ENCODE data around the gene NDUFA3. TPM values are rescaled to one million over a fixed set of nuclear protein-coding genes. Genes with fewer than 3 reads are reported as not detected.
A peak's percentile ranks its signal among the peaks of the same experiment; 100 is the strongest.
"Not testable (repeated sequence)": the region's sequence is repeated elsewhere in the genome, so short reads cannot be mapped to it uniquely, and the experiment has no call there.

Gene NDUFA3
- 10 to 100 TPM; 39.4 to 70.1 TPM for total RNA-seq

- ATAC-seq (replicated peaks), result peak; percentile 100
- Mint-ChIP-seq H3K27me3 (no peaks in the 10 kb centered on the region), H3K27ac (peak within 1 kb of the TSS; percentile 85), H3K4me3 (peak within 1 kb of the TSS; percentile 81), H3K36me3 (ENCODE audit: low read depth) (peaks cover 25% of the 10 kb centered on the region), H3K4me1 (peaks cover 6% of the 10 kb centered on the region), H3K9me3 (no peaks in the 10 kb centered on the region)
Measured at GRCh38 chr19:54102421-54103169, at the start of gene NDUFA3. Gene NDUFA3, plus strand, starts transcription at chr19:54102855. Its CDS starts 24 bp downstream, at chr19:54102879.

GRCh38 chr19:54062643-54063042, 40.0 kb upstream of the NDUFA3 start:
- H3K4me1 Mint-ChIP-seq, result no peaks in the 10 kb centered on the region
- no peaks in the 10 kb centered on the region for H3K36me3 Mint-ChIP-seq (ENCODE audit: low read depth)
- H3K4me3 Mint-ChIP-seq, result no peak overlapping the region
- peaks cover 14% of the 10 kb centered on the region for H3K27me3 Mint-ChIP-seq
- no peak for ATAC-seq (replicated peaks)
- no peaks in the 10 kb centered on the region for H3K9me3 Mint-ChIP-seq
- H3K27ac Mint-ChIP-seq, result no peak overlapping the region

GRCh38 chr19:54063350-54064116, 39.1 kb upstream of the NDUFA3 start, which contains the start of gene VSTM1:
Gene VSTM1, minus strand, starts transcription at chr19:54063897. Its CDS starts 120 bp downstream, at chr19:54063777.
- H3K27ac Mint-ChIP-seq, result no peak within 1 kb of the TSS
- no peaks in the 10 kb centered on the region for H3K9me3 Mint-ChIP-seq
- peaks cover 14% of the 10 kb centered on the region for H3K27me3 Mint-ChIP-seq
- no peaks in the 10 kb centered on the region for H3K4me1 Mint-ChIP-seq
- no peak within 1 kb of the TSS for H3K4me3 Mint-ChIP-seq
- no peaks in the 10 kb centered on the region for H3K36me3 Mint-ChIP-seq (ENCODE audit: low read depth)
- ATAC-seq (replicated peaks), result no peak

GRCh38 chr19:54069470-54069869, 33.2 kb upstream of the NDUFA3 start:
- peaks cover 18% of the 10 kb centered on the region for H3K27me3 Mint-ChIP-seq
- no peaks in the 10 kb centered on the region for H3K9me3 Mint-ChIP-seq
- H3K36me3 Mint-ChIP-seq (ENCODE audit: low read depth), result no peaks in the 10 kb centered on the region
- H3K4me3 Mint-ChIP-seq, result no peak overlapping the region
- ATAC-seq (replicated peaks), result no peak
- no peaks in the 10 kb centered on the region for H3K4me1 Mint-ChIP-seq
- no peak overlapping the region for H3K27ac Mint-ChIP-seq

GRCh38 chr19:54073829-54074228, 28.8 kb upstream of the NDUFA3 start:
- no peaks in the 10 kb centered on the region for H3K36me3 Mint-ChIP-seq (ENCODE audit: low read depth)
- no peak overlapping the region for H3K27ac Mint-ChIP-seq
- H3K9me3 Mint-ChIP-seq, result no peaks in the 10 kb centered on the region
- peaks cover 17% of the 10 kb centered on the region for H3K27me3 Mint-ChIP-seq
- H3K4me3 Mint-ChIP-seq, result no peak overlapping the region
- H3K4me1 Mint-ChIP-seq, result no peaks in the 10 kb centered on the region
- no peak for ATAC-seq (replicated peaks)

- no peaks in the 10 kb centered on the region for H3K36me3 Mint-ChIP-seq (ENCODE audit: low read depth)
- no peak overlapping the region for H3K4me3 Mint-ChIP-seq
- ATAC-seq (replicated peaks), result no peak
- H3K27me3 Mint-ChIP-seq, result peaks cover 9% of the 10 kb centered on the region
- no peaks in the 10 kb centered on the region for H3K4me1 Mint-ChIP-seq
- no peak overlapping the region for H3K27ac Mint-ChIP-seq
- no peaks in the 10 kb centered on the region for H3K9me3 Mint-ChIP-seq
Measured at GRCh38 chr19:54074851-54075250, 27.8 kb upstream of the NDUFA3 start.

- Mint-ChIP-seq H3K27ac (no peak overlapping the region), H3K9me3 (no peaks in the 10 kb centered on the region), H3K4me3 (no peak overlapping the region), H3K4me1 (no peaks in the 10 kb centered on the region), H3K36me3 (ENCODE audit: low read depth) (no peaks in the 10 kb centered on the region), H3K27me3 (peaks cover 5% of the 10 kb centered on the region)
- no peak for ATAC-seq (replicated peaks)
Measured at GRCh38 chr19:54077334-54077733, 25.3 kb upstream of the NDUFA3 start.

GRCh38 chr19:54081032-54081431, 21.6 kb upstream of the NDUFA3 start, which contains the start of gene TARM1:
Gene TARM1, minus strand, starts transcription at chr19:54081365. Its CDS starts 25 bp downstream, at chr19:54081340.
- no peaks in the 10 kb centered on the region for H3K36me3 Mint-ChIP-seq (ENCODE audit: low read depth)
- no peak for ATAC-seq (replicated peaks)
- H3K27ac Mint-ChIP-seq, result no peak within 1 kb of the TSS
- H3K27me3 Mint-ChIP-seq, result peaks cover 2% of the 10 kb centered on the region
- no peaks in the 10 kb centered on the region for H3K4me1 Mint-ChIP-seq
- H3K4me3 Mint-ChIP-seq, result no peak within 1 kb of the TSS
- no peaks in the 10 kb centered on the region for H3K9me3 Mint-ChIP-seq

GRCh38 chr19:54084410-54084809, 18.2 kb upstream of the NDUFA3 start:
- no peak for ATAC-seq (replicated peaks)
- Mint-ChIP-seq H3K27me3 (peaks cover 3% of the 10 kb centered on the region), H3K9me3 (no peaks in the 10 kb centered on the region), H3K27ac (no peak overlapping the region), H3K4me1 (no peaks in the 10 kb centered on the region), H3K4me3 (no peak overlapping the region), H3K36me3 (ENCODE audit: low read depth) (no peaks in the 10 kb centered on the region)

- Mint-ChIP-seq H3K27ac (no peak overlapping the region), H3K9me3 (no peaks in the 10 kb centered on the region), H3K4me3 (peak overlapping the region; percentile 13), H3K4me1 (no peaks in the 10 kb centered on the region), H3K36me3 (ENCODE audit: low read depth) (no peaks in the 10 kb centered on the region), H3K27me3 (peaks cover 5% of the 10 kb centered on the region)
- no peak for ATAC-seq (replicated peaks)
Measured at GRCh38 chr19:54094426-54095000, 8.1 kb upstream of the NDUFA3 start.

GRCh38 chr19:54095136-54095858, 7.4 kb upstream of the NDUFA3 start:
- no peak for ATAC-seq (replicated peaks)
- peak overlapping the region; percentile 54 for H3K4me3 Mint-ChIP-seq
- H3K27ac Mint-ChIP-seq, result no peak overlapping the region
- H3K9me3 Mint-ChIP-seq, result no peaks in the 10 kb centered on the region
- no peaks in the 10 kb centered on the region for H3K36me3 Mint-ChIP-seq (ENCODE audit: low read depth)
- H3K4me1 Mint-ChIP-seq, result no peaks in the 10 kb centered on the region
- H3K27me3 Mint-ChIP-seq, result peaks cover 5% of the 10 kb centered on the region

GRCh38 chr19:54095859-54096616, 6.6 kb upstream of the NDUFA3 start:
- Mint-ChIP-seq H3K4me3 (peak overlapping the region; percentile 54), H3K27ac (peak overlapping the region; percentile 18)
- not testable (repeated sequence) for H3K4me1 Mint-ChIP-seq; H3K27me3 Mint-ChIP-seq; H3K9me3 Mint-ChIP-seq; H3K36me3 Mint-ChIP-seq (ENCODE audit: low read depth)
- peak; percentile 82 for ATAC-seq (replicated peaks)

- Mint-ChIP-seq H3K36me3 (ENCODE audit: low read depth) (no peaks in the 10 kb centered on the region), H3K9me3 (no peaks in the 10 kb centered on the region), H3K4me3 (peak overlapping the region; percentile 54), H3K4me1 (no peaks in the 10 kb centered on the region), H3K27ac (peak overlapping the region; percentile 18), H3K27me3 (peaks cover 5% of the 10 kb centered on the region)
- ATAC-seq (replicated peaks), result peak; percentile 65
Measured at GRCh38 chr19:54096617-54097106, 6.0 kb upstream of the NDUFA3 start.

Measured in activated T-helper 17 cell treated with anti-CD3 and anti-CD28 coated beads, Interleukin-2, amount 50 U/mL, for 72 hours (primary cell).